Liver (tissue), 9 donors: ENCODE data around the gene SPECC1. TPM values are rescaled to one million over a fixed set of nuclear protein-coding genes. Genes with fewer than 3 reads are reported as not detected.
"Not testable (repeated sequence)": the region's sequence is repeated elsewhere in the genome, so short reads cannot be mapped to it uniquely, and the experiment has no call there.

Source experiments
- DNase-seq: peaks from one replicate; pipeline ENCODE4 v3.0.0-alpha.2; 2017; ENCODE audit warnings: low spot score
- H3K27ac ChIP-seq, 2 donors: one replicate each; pipeline ENCODE4 v1.7.0; 2013; ENCODE audit warnings: inconsistent platforms in 2 of 2, low read length in 2 of 2, control low read depth in 1 of 2, low read depth in 1 of 2, mild to moderate bottlenecking in 1 of 2
- H3K27me3 ChIP-seq, 4 donors: one replicate each; pipeline versions ENCODE4 v1.6.1 to v1.7.0; 2013; ENCODE audit warnings: low read length in 3 of 4, inconsistent platforms in 1 of 4, mild to moderate bottlenecking in 1 of 4, moderate library complexity in 1 of 4; ENCODE audit not compliant: control insufficient read depth in 4 of 4, insufficient read depth in 4 of 4
- H3K36me3 ChIP-seq, 4 donors: one replicate each; pipeline versions ENCODE4 v1.6.1 to v1.7.0; 2013; ENCODE audit warnings: low read length in 3 of 4, mild to moderate bottlenecking in 3 of 4, low read depth in 1 of 4, moderate library complexity in 1 of 4; ENCODE audit not compliant: control insufficient read depth in 4 of 4, insufficient read depth in 3 of 4
- H3K4me1 ChIP-seq, 4 donors: one replicate each; pipeline versions ENCODE4 v1.6.1 to v1.7.0; 2013; ENCODE audit warnings: low read length in 3 of 4, mild to moderate bottlenecking in 3 of 4, moderate library complexity in 1 of 4; ENCODE audit not compliant: control insufficient read depth in 4 of 4, insufficient read depth in 4 of 4
- H3K4me3 ChIP-seq, 3 donors: one replicate each; pipeline versions ENCODE4 v1.6.1 to v1.7.0; 2013; ENCODE audit warnings: low read length in 3 of 3, control low read depth in 1 of 3, low read depth in 1 of 3, mild to moderate bottlenecking in 1 of 3
- H3K9ac ChIP-seq, 2 donors: one replicate each; pipeline ENCODE4 v1.7.0; 2013; ENCODE audit warnings: low read length in 2 of 2, mild to moderate bottlenecking in 2 of 2, moderate library complexity in 2 of 2, control low read depth in 1 of 2, low read depth in 1 of 2
- H3K9me3 ChIP-seq, 4 donors: one replicate each; pipeline versions ENCODE4 v1.6.1 to v1.7.0; 2013; ENCODE audit warnings: low read length in 3 of 4; ENCODE audit not compliant: control insufficient read depth in 4 of 4
- EGR1 ChIP-seq, 2 donors: IDR thresholded peaks; 2 replicates each; pipeline ENCODE4 v1.6.1; 2016 to 2018; ENCODE audit warnings: antibody characterized with exemption in 2 of 2, low read depth in 2 of 2
- FOXA1 ChIP-seq: IDR thresholded peaks from 2 replicates; pipeline ENCODE4 v1.6.1; 2016; ENCODE audit warnings: antibody characterized with exemption
- HNF4A ChIP-seq, 2 donors: conservative IDR thresholded peaks; 2 replicates each; pipeline ENCODE4 v1.6.1; 2016; ENCODE audit warnings: antibody characterized with exemption in 2 of 2, mild to moderate bottlenecking in 2 of 2
- HNF4G ChIP-seq: IDR thresholded peaks from 2 replicates; pipeline ENCODE4 v1.6.1; 2016; ENCODE audit warnings: antibody characterized with exemption
- JUND ChIP-seq, 2 donors: IDR thresholded peaks; 2 replicates each; pipeline ENCODE4 v1.6.1; 2016; ENCODE audit warnings: antibody characterized with exemption in 2 of 2
- RAD21 ChIP-seq, 2 donors: IDR thresholded peaks; 2 replicates each; pipeline ENCODE4 v1.6.1; 2016; ENCODE audit warnings: antibody characterized with exemption in 2 of 2, mild to moderate bottlenecking in 2 of 2
- SP1 ChIP-seq: IDR thresholded peaks from 2 replicates; pipeline ENCODE4 v1.6.1; 2018; ENCODE audit warnings: antibody characterized with exemption, mild to moderate bottlenecking
- YY1 ChIP-seq: IDR thresholded peaks from 2 replicates; pipeline ENCODE4 v1.6.1; 2016; ENCODE audit warnings: antibody characterized with exemption, mild to moderate bottlenecking
- WGBS: extraction: QIAGEN DNeasy Blood & Tissue Kit; methylation state at CpG from one replicate; pipeline ENCODE4 v1.1.7; 2013; 5-methylcytosine and 5-hydroxymethylcytosine counted together
- polyA plus RNA-seq, 2 donors: library from polyadenylated mRNA; stranded (reverse) in 1 of 2; unstranded in 1 of 2; fragments of 200-250 nt in 1 of 2; fragments of >200 nt in 1 of 2; fragmentation: Nextera tagmentation in 1 of 2; extraction: Ambion mirVana in 1 of 2; gene quantifications; one replicate each; pipeline versions ENCODE4 v1.2.1 to v1.2.3, GENCODE V29; 2013 to 2015
- total RNA-seq, 2 donors: library from RNA; depleted of rRNA; stranded (reverse); fragments of >200 nt; gene quantifications; one replicate each; pipeline ENCODE4 v1.2.3, GENCODE V29; 2014
- TF ChIP-seq, protein P1 (sequence below): fragments of 150-350 bp; IDR thresholded peaks from 2 replicates; pipeline ENCODE4 v1.5.1; 2017; ENCODE audit warnings: improper control_type of control experiment, low read depth, low read length; ENCODE audit not compliant: missing input control
- TF ChIP-seq, protein P2 (sequence below): IDR thresholded peaks from 2 replicates; pipeline ENCODE4 v1.6.1; 2016; ENCODE audit warnings: antibody characterized with exemption
- TF ChIP-seq, protein P3 (sequence below): IDR thresholded peaks from 2 replicates; pipeline ENCODE4 v1.6.1; 2016; ENCODE audit warnings: antibody characterized with exemption, mild to moderate bottlenecking
- donor health status: healthy.
- donor health status: healthy.
- donor health status: healthy.
- donor health status: healthy.
- donor health status: healthy.

Gene SPECC1
- total and polyA plus RNA-seq, 4 donors, result 0.36 to 70.3 (median 1.8) TPM

DNA sequence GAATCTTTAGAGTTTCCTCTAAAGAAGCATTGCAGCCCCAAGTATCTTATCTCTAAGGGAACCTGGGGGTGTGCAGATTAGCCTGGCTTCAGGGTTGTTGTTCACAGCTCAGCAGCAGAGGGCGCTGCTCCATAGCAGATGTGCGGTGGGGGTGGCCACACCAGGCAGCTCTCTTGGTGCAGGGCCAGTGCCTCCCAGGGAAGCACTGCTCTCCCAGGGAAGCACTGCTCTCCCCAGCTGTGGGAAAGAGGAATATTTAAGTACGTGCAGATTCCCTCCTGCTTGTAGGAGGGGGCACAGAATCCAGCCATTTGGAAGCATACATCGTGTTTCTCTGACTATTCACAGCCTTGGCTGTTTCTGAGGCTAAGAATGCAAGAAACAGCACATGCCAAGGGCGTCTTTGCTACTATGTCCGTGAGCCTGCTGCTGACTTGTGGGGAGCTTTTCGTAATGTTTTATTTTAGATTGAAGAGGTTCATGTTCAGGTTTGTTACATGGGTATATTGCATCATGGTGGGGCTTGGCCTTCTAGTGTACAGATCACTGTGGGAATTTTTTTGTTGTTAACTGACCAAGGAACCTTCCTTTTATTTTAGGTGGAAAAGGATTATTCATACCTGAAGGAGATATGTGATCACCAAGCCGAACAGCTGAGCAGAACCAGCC lies 217.8 kb downstream of the SPECC1 start:
- DNase-seq, result peak; percentile 83
- H3K27me3 ChIP-seq, result peaks cover 0 to 8% (median 0%) of the 10 kb centered on the region in 4 donors
- H3K9ac ChIP-seq, result no peak overlapping the region
- H3K9me3 ChIP-seq, result no peaks in the 10 kb centered on the region
- 47% methylated on average over 8 of the region's 8 CpGs for WGBS
- no peak overlapping the region for H3K27ac ChIP-seq
- H3K36me3 ChIP-seq, result no peaks in the 10 kb centered on the region
- H3K4me3 ChIP-seq, result no peak overlapping the region
- TF ChIP-seq FOXA1, result no peak
- TF ChIP-seq, protein P1, sequence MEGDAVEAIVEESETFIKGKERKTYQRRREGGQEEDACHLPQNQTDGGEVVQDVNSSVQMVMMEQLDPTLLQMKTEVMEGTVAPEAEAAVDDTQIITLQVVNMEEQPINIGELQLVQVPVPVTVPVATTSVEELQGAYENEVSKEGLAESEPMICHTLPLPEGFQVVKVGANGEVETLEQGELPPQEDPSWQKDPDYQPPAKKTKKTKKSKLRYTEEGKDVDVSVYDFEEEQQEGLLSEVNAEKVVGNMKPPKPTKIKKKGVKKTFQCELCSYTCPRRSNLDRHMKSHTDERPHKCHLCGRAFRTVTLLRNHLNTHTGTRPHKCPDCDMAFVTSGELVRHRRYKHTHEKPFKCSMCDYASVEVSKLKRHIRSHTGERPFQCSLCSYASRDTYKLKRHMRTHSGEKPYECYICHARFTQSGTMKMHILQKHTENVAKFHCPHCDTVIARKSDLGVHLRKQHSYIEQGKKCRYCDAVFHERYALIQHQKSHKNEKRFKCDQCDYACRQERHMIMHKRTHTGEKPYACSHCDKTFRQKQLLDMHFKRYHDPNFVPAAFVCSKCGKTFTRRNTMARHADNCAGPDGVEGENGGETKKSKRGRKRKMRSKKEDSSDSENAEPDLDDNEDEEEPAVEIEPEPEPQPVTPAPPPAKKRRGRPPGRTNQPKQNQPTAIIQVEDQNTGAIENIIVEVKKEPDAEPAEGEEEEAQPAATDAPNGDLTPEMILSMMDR, result peak; percentile 73
- no peak for TF ChIP-seq HNF4G
- TF ChIP-seq RAD21 (IDR thresholded peaks at IDR 0.05), result peak; percentile 88 to 93
- peaks cover 0 to 3% (median 0%) of the 10 kb centered on the region in 4 donors for H3K4me1 ChIP-seq

DNA sequence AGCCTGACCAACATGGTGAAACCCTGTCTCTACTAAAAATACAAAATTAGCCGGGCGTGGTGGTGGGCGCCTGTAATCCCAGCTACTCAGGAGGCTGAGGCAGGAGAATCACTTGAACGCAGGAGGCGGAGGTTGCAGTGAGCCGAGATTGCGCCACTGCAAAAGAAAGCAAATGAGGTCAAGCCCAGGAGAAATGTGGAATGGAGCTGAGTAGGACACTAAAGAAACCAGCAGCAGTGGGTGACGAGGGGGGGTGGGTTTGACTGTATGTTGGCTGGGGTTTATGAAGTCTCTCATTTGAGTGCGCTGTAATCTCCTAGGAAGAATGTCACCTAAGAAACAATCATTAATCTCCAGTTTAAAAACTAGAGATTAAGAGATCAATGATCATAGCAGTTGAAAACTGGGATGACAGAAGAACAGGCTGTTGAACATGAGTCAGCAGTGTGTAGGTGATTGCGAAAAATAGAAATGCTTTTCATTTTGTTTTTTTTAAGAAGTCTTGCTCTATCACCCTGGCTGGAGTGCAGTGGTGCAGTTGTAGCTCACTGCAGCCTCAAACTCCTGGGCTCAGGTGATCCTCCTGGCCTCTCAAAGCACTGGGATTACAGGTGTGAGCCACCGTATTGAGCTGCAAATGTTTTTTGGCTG lies 218.7 kb downstream of the SPECC1 start:
- WGBS, result 94% methylated on average over 11 of the region's 11 CpGs
- H3K4me3 ChIP-seq, result not testable (repeated sequence)

DNA sequence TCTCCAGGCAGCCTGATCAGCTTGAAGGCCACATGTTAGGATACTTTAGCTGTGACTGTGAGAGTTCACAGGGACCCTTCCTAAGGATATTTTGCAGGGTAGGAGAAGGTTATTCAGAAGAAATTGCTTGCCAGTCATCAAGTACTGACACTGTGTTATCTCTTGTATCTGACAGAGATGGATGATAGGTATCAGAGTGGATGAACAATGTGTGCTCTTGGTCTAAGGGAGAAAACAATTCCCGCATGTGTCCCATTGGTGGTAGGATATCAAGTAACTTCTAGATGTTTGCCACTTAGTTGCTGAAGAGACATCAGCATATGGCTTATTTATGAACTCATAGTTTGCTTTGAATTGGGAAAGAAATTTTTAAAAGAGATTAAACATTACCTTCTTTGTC lies 219.3 kb downstream of the SPECC1 start:
- Histone ChIP-seq H3K4me1 (peaks cover 0 to 3% (median 0%) of the 10 kb centered on the region in 4 donors), H3K36me3 (no peaks in the 10 kb centered on the region), H3K27ac (no peak overlapping the region), H3K4me3 (no peak overlapping the region), H3K27me3 (peaks cover 0 to 5% (median 0%) of the 10 kb centered on the region in 4 donors), H3K9me3 (no peaks in the 10 kb centered on the region), H3K9ac (no peak overlapping the region)
- 87% methylated on average over 1 of the region's 1 CpG for WGBS
- TF ChIP-seq HNF4A (conservative IDR thresholded peaks at IDR 0.05), result no peak
- TF ChIP-seq SP1, result no peak
- TF ChIP-seq YY1, result no peak
- TF ChIP-seq RAD21 (IDR thresholded peaks at IDR 0.05), result no peak
- no peak for TF ChIP-seq FOXA1
- no peak for TF ChIP-seq HNF4G
- TF ChIP-seq, protein P2, sequence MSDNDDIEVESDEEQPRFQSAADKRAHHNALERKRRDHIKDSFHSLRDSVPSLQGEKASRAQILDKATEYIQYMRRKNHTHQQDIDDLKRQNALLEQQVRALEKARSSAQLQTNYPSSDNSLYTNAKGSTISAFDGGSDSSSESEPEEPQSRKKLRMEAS, result no peak
- TF ChIP-seq, protein P3, sequence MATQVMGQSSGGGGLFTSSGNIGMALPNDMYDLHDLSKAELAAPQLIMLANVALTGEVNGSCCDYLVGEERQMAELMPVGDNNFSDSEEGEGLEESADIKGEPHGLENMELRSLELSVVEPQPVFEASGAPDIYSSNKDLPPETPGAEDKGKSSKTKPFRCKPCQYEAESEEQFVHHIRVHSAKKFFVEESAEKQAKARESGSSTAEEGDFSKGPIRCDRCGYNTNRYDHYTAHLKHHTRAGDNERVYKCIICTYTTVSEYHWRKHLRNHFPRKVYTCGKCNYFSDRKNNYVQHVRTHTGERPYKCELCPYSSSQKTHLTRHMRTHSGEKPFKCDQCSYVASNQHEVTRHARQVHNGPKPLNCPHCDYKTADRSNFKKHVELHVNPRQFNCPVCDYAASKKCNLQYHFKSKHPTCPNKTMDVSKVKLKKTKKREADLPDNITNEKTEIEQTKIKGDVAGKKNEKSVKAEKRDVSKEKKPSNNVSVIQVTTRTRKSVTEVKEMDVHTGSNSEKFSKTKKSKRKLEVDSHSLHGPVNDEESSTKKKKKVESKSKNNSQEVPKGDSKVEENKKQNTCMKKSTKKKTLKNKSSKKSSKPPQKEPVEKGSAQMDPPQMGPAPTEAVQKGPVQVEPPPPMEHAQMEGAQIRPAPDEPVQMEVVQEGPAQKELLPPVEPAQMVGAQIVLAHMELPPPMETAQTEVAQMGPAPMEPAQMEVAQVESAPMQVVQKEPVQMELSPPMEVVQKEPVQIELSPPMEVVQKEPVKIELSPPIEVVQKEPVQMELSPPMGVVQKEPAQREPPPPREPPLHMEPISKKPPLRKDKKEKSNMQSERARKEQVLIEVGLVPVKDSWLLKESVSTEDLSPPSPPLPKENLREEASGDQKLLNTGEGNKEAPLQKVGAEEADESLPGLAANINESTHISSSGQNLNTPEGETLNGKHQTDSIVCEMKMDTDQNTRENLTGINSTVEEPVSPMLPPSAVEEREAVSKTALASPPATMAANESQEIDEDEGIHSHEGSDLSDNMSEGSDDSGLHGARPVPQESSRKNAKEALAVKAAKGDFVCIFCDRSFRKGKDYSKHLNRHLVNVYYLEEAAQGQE, result no peak
- TF ChIP-seq EGR1 (IDR thresholded peaks at IDR 0.05; ENCODE audit: low read depth in 2 of 2), result no peak
- no peak for TF ChIP-seq JUND (IDR thresholded peaks at IDR 0.05)
- no peak for DNase-seq

More for the DNA sequence above, 218.7 kb downstream of the SPECC1 start:
- H3K36me3 ChIP-seq, H3K4me1 ChIP-seq, H3K9ac ChIP-seq, H3K9me3 ChIP-seq, H3K27me3 ChIP-seq, H3K27ac ChIP-seq, DNase-seq: not testable (repeated sequence)
